ENCODE measurements around the gene APOLD1.

The APOLD1 gene

GRCh38 chr12:12764824-12765223, 20.6 kb upstream of the APOLD1 start:
- TF ChIP-seq GATA1 (IDR thresholded peaks at IDR 0.05; ENCODE audit: low read depth, low read length) (no peak), POLR2A (IDR thresholded peaks at IDR 0.05; ENCODE audit: low read length) (no peak)
- DNase-seq = no peak

GRCh38 chr12:12770262-12770661, 15.2 kb upstream of the APOLD1 start:
- no peak for DNase-seq
- no peak for TF ChIP-seq GATA1 (IDR thresholded peaks at IDR 0.05; ENCODE audit: low read depth, low read length)
- no peak for TF ChIP-seq POLR2A (IDR thresholded peaks at IDR 0.05; ENCODE audit: low read length)

GRCh38 chr12:12774791-12775190, 10.7 kb upstream of the APOLD1 start:
- DNase-seq = no peak
- TF ChIP-seq GATA1 (IDR thresholded peaks at IDR 0.05; ENCODE audit: low read depth, low read length) (no peak), POLR2A (IDR thresholded peaks at IDR 0.05; ENCODE audit: low read length) (no peak)

- TF ChIP-seq GATA1 (IDR thresholded peaks at IDR 0.05; ENCODE audit: low read depth, low read length) (no peak), POLR2A (IDR thresholded peaks at IDR 0.05; ENCODE audit: low read length) (no peak)
- no peak for DNase-seq
Measured at GRCh38 chr12:12776261-12776660, 9.2 kb upstream of the APOLD1 start.

- DNase-seq = no peak
- TF ChIP-seq POLR2A (IDR thresholded peaks at IDR 0.05; ENCODE audit: low read length) (no peak), GATA1 (IDR thresholded peaks at IDR 0.05; ENCODE audit: low read depth, low read length) (no peak)
Measured at GRCh38 chr12:12777092-12777491, 8.4 kb upstream of the APOLD1 start.

- DNase-seq = no peak
- no peak for TF ChIP-seq POLR2A (IDR thresholded peaks at IDR 0.05; ENCODE audit: low read length)
- TF ChIP-seq GATA1 (IDR thresholded peaks at IDR 0.05; ENCODE audit: low read depth, low read length) = no peak
Measured at GRCh38 chr12:12779007-12779406, 6.5 kb upstream of the APOLD1 start.

GRCh38 chr12:12779529-12779928, 5.9 kb upstream of the APOLD1 start:
- DNase-seq = peak; percentile 13 to 40

GRCh38 chr12:12784116-12784515, 1.3 kb upstream of the APOLD1 start:
- no peak for TF ChIP-seq POLR2A (IDR thresholded peaks at IDR 0.05; ENCODE audit: low read length)
- no peak for TF ChIP-seq GATA1 (IDR thresholded peaks at IDR 0.05; ENCODE audit: low read depth, low read length)
- DNase-seq = no peak

More at GRCh38 chr12:12779529-12779928, 5.9 kb upstream of the APOLD1 start:
- TF ChIP-seq GATA1 (IDR thresholded peaks at IDR 0.05; ENCODE audit: low read depth, low read length) (no peak), POLR2A (IDR thresholded peaks at IDR 0.05; ENCODE audit: low read length) (no peak)

- peak; percentile 72 to 83 for DNase-seq
- no peak for TF ChIP-seq POLR2A (IDR thresholded peaks at IDR 0.05; ENCODE audit: low read length)
- no peak for TF ChIP-seq GATA1 (IDR thresholded peaks at IDR 0.05; ENCODE audit: low read depth, low read length)
Measured at GRCh38 chr12:12786351-12786705, 869 bp downstream of the APOLD1 start.

- TF ChIP-seq POLR2A (IDR thresholded peaks at IDR 0.05; ENCODE audit: low read length) = peak; percentile 82
- no peak for TF ChIP-seq GATA1 (IDR thresholded peaks at IDR 0.05; ENCODE audit: low read depth, low read length)
- DNase-seq = peak; percentile 85 to 89
Measured at GRCh38 chr12:12786706-12787601, 1.5 kb downstream of the APOLD1 start.

- TF ChIP-seq GATA1 (IDR thresholded peaks at IDR 0.05; ENCODE audit: low read depth, low read length) = no peak
- no peak for TF ChIP-seq POLR2A (IDR thresholded peaks at IDR 0.05; ENCODE audit: low read length)
- DNase-seq = peak in 1 of 2 experiments; percentile 52
Measured at GRCh38 chr12:12788131-12788530, 2.7 kb downstream of the APOLD1 start.

- TF ChIP-seq POLR2A (IDR thresholded peaks at IDR 0.05; ENCODE audit: low read length) (no peak), GATA1 (IDR thresholded peaks at IDR 0.05; ENCODE audit: low read depth, low read length) (no peak)
- DNase-seq = peak; percentile 83 to 90
Measured at GRCh38 chr12:12788675-12789368, 3.4 kb downstream of the APOLD1 start.

GRCh38 chr12:12790956-12791355, 5.5 kb downstream of the APOLD1 start:
- TF ChIP-seq GATA1 (IDR thresholded peaks at IDR 0.05; ENCODE audit: low read depth, low read length) (no peak), POLR2A (IDR thresholded peaks at IDR 0.05; ENCODE audit: low read length) (no peak)
- DNase-seq = no peak

GRCh38 chr12:12791756-12792369, 6.4 kb downstream of the APOLD1 start:
- TF ChIP-seq POLR2A (IDR thresholded peaks at IDR 0.05; ENCODE audit: low read length) = no peak
- TF ChIP-seq GATA1 (IDR thresholded peaks at IDR 0.05; ENCODE audit: low read depth, low read length) = no peak
- no peak for DNase-seq
